GM15510 (cell line): Measurements from ENCODE around the gene DDB1.

Experiments used
- POLR2A ChIP-seq: IDR thresholded peaks from 3 replicates; pipeline ENCODE4 v1.6.1; 2011; ENCODE audit warnings: borderline replicate concordance; ENCODE audit not compliant: insufficient read length; ENCODE audit errors: extremely low read depth

Gene DDB1

DNA sequence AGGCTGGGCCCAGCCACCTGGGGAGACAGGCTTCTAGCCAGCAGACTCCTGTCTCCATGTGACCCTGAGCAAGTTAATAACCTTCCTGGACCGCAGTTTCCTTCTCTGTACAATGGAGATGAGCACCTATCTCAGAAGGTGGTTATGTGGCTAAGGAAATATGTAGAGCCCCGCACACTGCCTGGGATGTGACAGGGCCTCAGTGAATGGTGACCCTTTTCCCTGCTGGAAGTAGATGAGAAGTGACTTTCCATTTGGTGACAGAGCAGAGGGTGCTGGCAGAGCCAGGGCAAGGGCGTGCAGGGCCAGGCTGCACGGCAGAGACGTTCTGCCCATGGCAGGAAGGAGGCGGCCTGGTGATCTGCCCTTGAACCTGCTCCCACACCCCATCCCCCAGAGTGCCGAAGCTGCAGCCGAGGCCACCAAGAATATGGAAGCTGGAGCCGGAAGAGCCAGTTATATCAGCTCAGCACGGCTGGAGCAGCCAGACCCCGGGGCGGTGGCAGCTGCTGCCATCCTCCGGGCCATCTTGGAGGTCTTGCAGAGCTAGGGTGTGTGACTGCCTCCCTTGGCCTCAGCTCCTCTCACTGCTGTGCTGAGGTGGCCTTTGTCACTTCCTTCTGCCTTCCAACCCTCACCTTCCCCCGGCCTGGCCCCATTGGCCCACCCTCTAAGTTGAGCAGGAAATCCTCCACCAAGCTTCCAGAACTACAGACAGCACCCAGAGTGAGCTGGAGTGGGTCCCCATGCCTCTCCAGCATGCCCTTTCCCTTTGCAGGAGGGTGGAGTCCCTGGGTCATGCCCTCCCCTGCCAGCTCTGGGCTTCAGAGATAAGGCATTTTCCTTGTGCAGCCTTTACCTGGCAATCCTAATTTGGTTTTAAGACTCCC is 13.3 kb upstream of the DDB1 start:
- no peak for TF ChIP-seq POLR2A

DNA sequence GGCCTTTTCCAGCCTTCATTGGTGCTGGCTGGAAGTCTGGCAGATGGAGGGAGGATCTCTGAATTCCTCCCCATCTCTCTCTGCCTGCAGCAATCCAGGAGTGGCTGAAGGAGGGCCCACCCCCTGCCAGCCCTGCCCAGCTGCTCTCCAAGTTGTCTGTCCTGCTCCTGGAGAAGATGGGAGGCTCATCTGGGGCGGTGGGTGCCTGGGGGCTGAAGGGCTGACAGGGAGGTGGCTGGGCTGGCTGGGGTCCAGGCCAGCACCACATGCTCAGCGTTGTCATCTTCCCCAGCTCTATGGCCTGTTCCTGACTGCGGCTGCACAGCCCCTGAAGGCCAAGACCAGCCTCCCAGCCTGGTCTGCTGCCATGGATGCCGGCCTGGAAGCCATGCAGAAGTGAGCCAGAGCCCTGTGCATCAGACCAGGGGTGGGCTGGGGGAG is 12.3 kb upstream of the DDB1 start:
- TF ChIP-seq POLR2A, result no peak

DNA sequence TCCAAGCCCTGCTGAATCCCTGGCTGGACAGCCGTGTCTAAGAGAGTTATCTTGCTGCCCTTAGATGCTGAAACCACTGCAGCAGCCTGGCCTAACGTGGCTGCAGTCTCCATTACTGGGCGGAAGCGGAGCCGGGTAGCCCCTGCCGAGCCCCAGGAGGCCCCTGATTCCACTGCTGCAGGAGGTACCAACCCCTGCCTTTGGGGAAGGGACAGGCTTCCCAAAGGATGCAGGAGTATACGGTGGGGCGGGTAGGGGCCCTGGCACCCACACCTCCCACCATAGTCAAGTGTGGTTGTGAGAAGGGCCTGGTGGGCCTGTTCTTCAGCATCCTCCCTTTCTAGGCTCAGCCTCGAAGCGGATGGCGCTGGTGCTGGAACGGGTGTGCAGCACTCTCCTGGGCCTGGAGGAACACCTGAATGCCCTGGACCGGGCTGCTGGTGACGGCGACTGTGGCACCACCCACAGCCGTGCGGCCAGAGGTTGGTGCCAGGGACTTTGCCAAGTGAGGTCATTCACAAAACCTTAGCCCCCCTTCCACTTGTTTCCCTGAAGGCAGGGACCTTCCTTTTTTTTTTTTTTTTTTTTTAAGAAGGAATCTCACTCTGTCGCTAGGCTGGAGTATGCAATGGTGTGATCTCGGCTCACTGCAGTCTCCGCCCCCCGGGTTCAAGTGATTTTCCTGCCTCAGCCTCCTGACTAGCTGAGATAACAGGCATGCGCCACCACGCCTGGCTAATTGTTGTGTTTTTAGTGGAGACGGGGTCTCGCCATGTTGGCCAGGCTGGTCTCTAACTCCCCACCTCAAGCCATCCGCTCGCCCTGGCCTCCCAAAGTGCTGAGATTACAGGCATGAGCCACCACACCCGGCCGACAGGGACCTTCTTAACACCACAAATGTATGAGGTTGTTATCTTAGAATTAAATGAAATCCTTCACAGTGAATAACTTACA is 11.2 kb upstream of the DDB1 start:
- no peak for TF ChIP-seq POLR2A

DNA sequence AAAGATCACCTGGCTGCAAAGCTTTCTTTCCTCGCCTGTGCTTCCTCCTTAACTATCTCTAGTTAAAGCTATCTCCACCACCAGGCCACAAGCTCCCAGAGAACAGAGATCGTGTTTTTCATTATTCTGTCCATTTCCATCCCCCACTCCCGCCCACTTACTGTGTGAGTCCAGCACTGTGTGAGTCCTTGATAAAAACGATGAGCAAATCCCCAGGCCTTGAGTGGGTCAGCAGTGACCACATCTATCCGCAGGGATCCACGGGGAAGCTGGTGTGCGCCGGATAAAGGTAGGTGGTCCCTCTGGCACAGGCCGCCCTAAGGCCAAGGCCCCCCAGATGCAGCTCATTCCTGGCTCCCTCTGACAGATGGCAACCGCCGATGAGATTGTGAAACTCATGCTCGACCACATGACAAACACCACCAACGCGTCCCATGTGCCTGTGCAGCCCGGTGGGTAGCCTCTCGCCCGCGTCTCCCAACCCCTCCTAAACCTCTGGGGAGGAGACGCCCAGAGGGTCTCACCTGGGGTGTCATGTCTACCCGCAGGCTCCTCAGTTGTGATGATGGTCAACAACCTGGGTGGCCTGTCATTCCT is 9.4 kb upstream of the DDB1 start:
- no peak for TF ChIP-seq POLR2A

DNA sequence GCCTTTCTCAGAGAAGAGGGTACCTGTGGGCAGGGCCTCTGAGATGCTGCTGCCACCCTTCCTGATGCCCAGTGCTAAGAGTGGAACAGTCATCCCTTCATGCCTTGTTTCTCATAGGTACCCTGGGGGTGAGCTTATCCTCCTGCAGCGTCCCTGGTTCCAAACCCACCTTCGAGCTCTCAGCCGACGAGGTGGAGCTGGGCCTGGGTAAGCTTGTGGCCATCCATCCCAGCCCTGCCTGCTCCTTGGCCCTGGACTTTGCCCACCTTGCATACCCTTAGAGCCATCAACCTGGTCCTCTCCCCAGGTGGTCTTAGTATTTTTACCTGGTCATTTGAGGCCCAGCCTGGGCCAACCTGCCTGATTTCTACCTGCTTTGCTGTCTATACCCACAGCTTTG is 8.8 kb upstream of the DDB1 start:
- no peak for TF ChIP-seq POLR2A

DNA sequence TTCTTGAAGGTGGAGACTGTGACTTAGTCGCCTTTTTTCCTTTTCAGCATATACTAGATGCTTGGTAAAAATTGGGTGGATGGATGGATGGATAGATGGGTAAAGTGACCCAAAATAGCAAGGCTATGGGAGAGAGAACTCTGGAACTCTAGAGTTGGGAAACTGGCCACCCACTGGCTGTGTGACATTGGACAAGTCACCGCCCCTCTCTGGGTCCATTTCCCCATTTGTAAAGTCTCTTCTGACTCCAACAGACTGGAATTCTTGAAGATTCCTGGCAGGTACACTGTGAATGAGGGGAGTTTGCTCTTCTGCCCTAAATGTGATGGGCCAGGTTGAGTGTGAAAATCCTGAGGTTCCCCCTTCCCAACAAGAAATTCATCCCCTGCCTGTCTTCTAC is 8.1 kb upstream of the DDB1 start:
- TF ChIP-seq POLR2A, result no peak

DNA sequence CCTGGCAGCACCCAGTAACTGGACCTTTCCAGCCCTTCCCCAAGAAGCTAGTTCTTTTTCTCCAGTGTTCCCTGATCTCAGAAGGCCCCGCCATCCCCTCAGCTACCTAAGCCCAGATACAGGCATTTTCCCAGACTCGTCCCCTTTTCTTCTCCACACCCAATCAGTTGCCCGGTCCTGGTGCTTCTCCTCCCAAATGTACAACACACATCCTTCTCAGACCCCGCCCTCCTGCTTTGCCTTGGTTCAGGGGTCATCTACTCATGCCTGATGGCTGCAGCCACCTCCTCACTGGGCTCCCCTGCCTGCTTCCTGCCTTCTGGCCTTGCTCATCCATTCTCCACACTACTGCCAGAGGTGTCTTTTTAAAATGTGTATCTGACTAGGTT is 6.6 kb upstream of the DDB1 start:
- no peak for TF ChIP-seq POLR2A

DNA sequence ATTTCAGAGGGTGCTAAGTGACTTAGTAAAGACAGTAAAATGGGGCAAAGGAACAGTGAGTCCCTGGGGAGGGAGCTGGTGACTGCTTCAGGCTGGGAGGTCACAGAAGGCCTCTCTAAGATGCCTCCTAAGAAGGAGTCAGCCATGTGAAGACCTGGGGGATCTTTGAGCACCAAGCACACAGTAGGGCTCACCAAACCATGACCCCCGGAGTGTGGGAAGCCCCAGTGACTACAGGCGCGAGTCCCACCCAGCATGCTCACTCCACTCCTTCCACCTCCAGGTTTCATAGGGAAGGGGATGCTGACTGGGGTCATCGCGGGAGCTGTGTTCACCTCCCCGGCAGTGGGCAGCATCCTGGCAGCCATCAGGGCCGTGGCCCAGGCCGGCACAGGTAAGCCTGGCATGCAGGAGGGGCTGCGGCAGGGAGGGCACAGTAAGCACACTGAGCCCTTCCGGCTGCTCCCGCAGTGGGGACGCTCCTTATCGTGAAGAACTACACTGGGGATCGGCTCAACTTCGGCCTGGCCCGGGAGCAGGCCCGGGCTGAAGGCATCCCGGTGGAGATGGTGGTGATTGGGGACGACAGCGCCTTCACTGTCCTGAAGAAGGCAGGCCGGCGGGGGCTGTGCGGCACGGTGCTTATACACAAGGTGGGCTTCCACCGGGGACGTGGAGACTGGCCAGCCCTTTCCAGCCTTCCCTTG is 6.0 kb upstream of the DDB1 start:
- no peak for TF ChIP-seq POLR2A

DNA sequence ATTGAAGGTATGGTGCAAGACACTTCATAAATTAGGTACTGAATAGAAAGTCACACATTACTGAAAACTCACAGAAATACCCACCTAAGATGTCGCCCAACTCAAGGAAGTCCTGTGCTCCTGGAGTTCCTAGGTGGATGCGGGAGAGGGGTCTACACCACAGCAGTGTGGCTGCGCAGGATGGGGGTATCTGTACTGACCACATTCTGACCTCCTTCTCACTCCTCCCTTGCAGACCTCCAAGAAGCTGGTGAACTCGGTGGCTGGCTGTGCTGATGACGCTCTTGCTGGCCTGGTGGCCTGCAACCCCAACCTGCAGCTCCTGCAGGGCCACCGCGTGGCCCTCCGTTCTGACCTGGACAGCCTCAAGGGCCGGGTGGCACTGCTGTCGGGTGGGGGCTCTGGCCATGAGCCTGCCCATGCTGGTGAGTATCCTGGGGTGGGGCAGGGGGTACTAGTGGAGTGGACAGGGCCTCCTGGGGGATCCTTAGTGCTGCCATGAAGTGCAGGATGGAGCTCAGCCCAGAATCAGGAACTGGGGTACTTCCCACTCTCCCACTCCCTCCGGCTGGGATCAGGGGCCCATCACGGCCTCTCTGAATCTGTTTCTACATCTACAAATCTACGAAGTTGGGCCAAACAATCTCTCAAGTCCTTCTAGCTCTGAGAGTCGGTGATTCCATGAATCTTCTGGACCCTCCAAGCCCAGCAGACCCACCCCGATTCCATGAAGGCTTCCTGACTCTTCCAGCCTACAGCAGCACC is 5.0 kb upstream of the DDB1 start:
- TF ChIP-seq POLR2A, result no peak

DNA sequence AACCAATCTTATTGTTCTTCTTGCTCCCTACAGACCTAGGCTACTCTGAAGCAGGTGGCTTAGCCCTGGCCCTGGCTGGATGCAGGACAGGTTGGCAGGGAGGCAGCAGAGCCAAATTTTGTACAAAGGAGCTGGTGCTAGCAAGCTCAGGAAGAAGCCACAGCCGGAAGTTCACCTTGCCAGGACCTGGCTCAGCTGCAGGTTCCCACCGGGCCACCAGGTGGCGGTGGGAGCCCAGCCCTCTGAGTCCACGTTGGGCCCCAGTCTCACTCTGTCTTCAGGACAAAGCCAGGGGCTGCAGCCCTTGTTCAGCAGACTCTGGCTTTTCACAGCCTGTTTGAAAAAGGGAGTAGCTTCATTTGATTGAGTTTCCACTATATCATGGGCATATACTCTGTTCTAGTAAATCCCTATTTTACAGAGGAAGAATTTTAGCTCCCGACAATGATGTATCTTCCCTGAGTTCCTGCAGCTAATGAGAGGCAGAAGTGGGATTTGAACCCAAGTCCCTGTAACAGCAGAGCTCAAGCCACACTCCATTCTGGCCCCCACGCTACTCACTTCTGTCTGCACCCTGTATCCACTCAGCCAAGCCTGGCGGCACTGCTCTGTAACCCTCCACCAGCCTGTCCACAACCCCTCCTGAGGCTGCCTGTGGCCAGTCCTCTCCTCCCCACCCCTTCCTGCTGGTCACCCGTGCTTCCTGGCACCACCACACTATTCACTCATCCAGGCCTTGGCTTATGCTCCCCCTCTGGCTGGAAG is 3.4 kb upstream of the DDB1 start:
- no peak for TF ChIP-seq POLR2A

DNA sequence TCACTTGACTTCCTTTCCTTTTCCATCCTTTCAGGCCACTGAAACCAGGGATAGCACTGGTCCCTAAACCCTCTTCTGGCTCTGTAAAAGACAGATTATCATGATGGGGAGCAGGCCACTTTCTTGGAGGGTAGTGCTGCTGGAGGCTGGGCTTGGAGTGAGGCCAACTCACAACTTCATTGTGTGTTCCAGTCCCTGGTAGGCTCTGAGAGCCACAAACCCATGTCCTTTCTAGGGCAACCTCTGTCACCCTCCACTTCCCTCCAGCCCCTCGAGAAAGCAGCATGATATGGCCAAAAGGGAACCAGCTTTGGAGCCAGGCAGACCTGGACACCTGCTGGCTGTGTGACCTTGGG is 2.4 kb upstream of the DDB1 start:
- no peak for TF ChIP-seq POLR2A

DNA sequence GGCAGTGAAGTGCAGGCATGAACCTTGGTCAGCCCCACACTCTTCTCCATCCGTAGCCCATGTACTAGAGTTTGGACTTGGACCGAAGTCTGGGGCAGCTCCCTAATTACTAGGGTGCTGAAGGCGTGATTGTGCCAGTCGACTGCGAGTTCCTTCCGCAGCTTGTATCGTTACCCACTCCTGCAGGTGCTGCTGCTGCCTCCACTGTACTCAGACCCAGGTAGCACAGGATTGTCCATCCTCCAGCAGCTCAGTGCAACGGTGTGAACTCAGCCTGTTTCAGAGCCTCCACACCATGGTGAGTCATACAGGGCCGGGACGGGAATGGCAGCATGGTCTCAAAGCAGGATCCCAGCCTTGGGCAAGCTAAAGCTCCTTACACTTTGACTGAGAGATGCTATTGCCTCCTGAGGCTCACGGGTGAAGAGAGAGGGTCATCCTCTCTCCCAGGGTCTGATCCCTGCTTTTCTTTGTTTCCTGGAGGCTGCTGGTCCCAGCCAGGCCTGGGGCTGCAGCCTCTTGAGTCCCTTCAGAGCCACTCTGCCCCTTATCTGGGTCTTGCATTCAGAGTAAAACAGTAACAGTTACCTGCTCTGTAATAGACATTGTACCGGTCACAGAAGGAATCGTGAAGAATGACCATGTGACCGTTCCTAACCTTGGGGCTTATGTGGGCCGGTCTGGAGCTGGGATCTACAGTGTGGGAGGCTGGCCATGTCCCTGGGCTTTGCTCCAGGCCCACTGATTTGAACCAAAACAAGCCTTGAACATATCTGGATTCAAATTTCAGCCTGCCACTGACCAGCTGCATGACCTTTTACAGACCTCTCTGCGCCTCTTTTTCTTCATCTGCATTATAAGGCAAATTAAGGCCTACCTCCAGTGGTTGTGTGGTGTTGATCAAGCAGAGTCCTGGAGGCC is 1.8 kb upstream of the DDB1 start:
- no peak for TF ChIP-seq POLR2A
